Ectodermal cell (in vitro differentiated cells): ENCODE results near the gene CFHR3. TPM values are rescaled to one million over a fixed set of nuclear protein-coding genes. Genes with fewer than 3 reads are reported as not detected.
"Not testable (repeated sequence)": the region's sequence is repeated elsewhere in the genome, so short reads cannot be mapped to it uniquely, and the experiment has no call there.

Experiments
- H3K27ac ChIP-seq: 2 replicates; pipeline ENCODE4 v1.7.0; 2013; ENCODE audit warnings: mild to moderate bottlenecking, low read depth, low read length; ENCODE audit not compliant: insufficient read depth, poor library complexity, severe bottlenecking
- H3K27me3 ChIP-seq: 2 replicates; pipeline ENCODE4 v1.7.0; 2013; ENCODE audit warnings: mild to moderate bottlenecking, low read length; ENCODE audit not compliant: insufficient read depth, control insufficient read depth, poor library complexity, severe bottlenecking
- H3K36me3 ChIP-seq: one replicate; pipeline ENCODE4 v1.7.0; 2013; ENCODE audit warnings: low read length; ENCODE audit not compliant: control insufficient read depth, insufficient read depth
- H3K4me1 ChIP-seq: one replicate; pipeline ENCODE4 v1.7.0; 2013; ENCODE audit warnings: low read length; ENCODE audit not compliant: control insufficient read depth, insufficient read depth
- H3K4me3 ChIP-seq: 2 replicates; pipeline ENCODE4 v1.7.0; 2013; ENCODE audit warnings: low read depth, low read length, control low read depth; ENCODE audit not compliant: insufficient read depth
- H3K9me3 ChIP-seq: 2 replicates; pipeline ENCODE4 v1.7.0; 2013; ENCODE audit warnings: mild to moderate bottlenecking, low read length, moderate library complexity; ENCODE audit not compliant: control insufficient read depth
- WGBS, 2 experiments: methylation state at CpG; one replicate each; pipeline ENCODE4 v1.1.7; 2013; ENCODE audit warnings: missing lambda C conversion rate in 2 of 2; 5-methylcytosine and 5-hydroxymethylcytosine counted together
- polyA plus RNA-seq, 4 experiments: library from polyadenylated mRNA; stranded (reverse); fragments of 50-300 nt; gene quantifications; one replicate each; pipeline ENCODE4 v1.2.3, GENCODE V29; 2013

CFHR3 gene
- polyA plus RNA-seq (2013, experiment 1 of 4): 1.7 TPM
- 2.6 TPM for polyA plus RNA-seq (2013, experiment 2 of 4)
- polyA plus RNA-seq (2013, experiment 3 of 4): 1.2 TPM
- polyA plus RNA-seq (2013, experiment 4 of 4): 2.1 TPM

GRCh38 chr1:196774603-196775002 lies at the start of gene CFHR3:
Gene CFHR3 (plus strand): TSS chr1:196774840. CDS start chr1:196774887, 47 bp downstream.
- H3K27me3 ChIP-seq: no peaks in the 10 kb centered on the region
- no peak within 1 kb of the TSS for H3K27ac ChIP-seq
- no peak within 1 kb of the TSS for H3K4me3 ChIP-seq
- no peaks in the 10 kb centered on the region for H3K36me3 ChIP-seq
- H3K9me3 ChIP-seq: no peaks in the 10 kb centered on the region
- no peaks in the 10 kb centered on the region for H3K4me1 ChIP-seq

- Histone ChIP-seq H3K27ac (no peak overlapping the region), H3K4me3 (no peak overlapping the region), H3K27me3 (no peaks in the 10 kb centered on the region), H3K4me1 (no peaks in the 10 kb centered on the region), H3K36me3 (no peaks in the 10 kb centered on the region), H3K9me3 (no peaks in the 10 kb centered on the region)
- WGBS, 2 experiments: 90 to 95% methylated on average over 1 of the region's 2 CpGs
Measured at GRCh38 chr1:196732526-196732925, 42.1 kb upstream of the CFHR3 start.

GRCh38 chr1:196733091-196733970 lies 41.3 kb upstream of the CFHR3 start:
- Histone ChIP-seq H3K9me3 (no peaks in the 10 kb centered on the region), H3K4me1 (no peaks in the 10 kb centered on the region), H3K4me3 (no peak overlapping the region), H3K27me3 (no peaks in the 10 kb centered on the region), H3K27ac (no peak overlapping the region), H3K36me3 (no peaks in the 10 kb centered on the region)
- WGBS, 2 experiments: 91 to 93% methylated on average over 9 to 11 of the region's 11 CpGs

- Histone ChIP-seq H3K27ac (no peak overlapping the region), H3K36me3 (no peaks in the 10 kb centered on the region), H3K9me3 (no peaks in the 10 kb centered on the region), H3K4me1 (no peaks in the 10 kb centered on the region), H3K4me3 (no peak overlapping the region), H3K27me3 (no peaks in the 10 kb centered on the region)
Measured at GRCh38 chr1:196734006-196734405, 40.6 kb upstream of the CFHR3 start.

- Histone ChIP-seq H3K4me3 (no peak overlapping the region), H3K27ac (no peak overlapping the region), H3K27me3 (no peaks in the 10 kb centered on the region), H3K36me3 (no peaks in the 10 kb centered on the region), H3K9me3 (no peaks in the 10 kb centered on the region), H3K4me1 (no peaks in the 10 kb centered on the region)
- WGBS, 2 experiments: 86 to 88% methylated on average over 1 of the region's 2 CpGs
Measured at GRCh38 chr1:196734460-196734859, 40.2 kb upstream of the CFHR3 start.

GRCh38 chr1:196738730-196739129 lies 35.9 kb upstream of the CFHR3 start:
- no peaks in the 10 kb centered on the region for H3K4me1 ChIP-seq
- no peaks in the 10 kb centered on the region for H3K27me3 ChIP-seq
- H3K9me3 ChIP-seq: peaks cover 2% of the 10 kb centered on the region
- H3K4me3 ChIP-seq: no peak overlapping the region
- no peak overlapping the region for H3K27ac ChIP-seq
- no peaks in the 10 kb centered on the region for H3K36me3 ChIP-seq

GRCh38 chr1:196743244-196743643 lies 31.4 kb upstream of the CFHR3 start:
- not testable (repeated sequence) for H3K36me3 ChIP-seq, H3K4me1 ChIP-seq, H3K9me3 ChIP-seq, H3K27me3 ChIP-seq, H3K27ac ChIP-seq, H3K4me3 ChIP-seq
- WGBS, 2 experiments: 55 to 58% methylated on average over 4 to 5 of the region's 6 CpGs

- not testable (repeated sequence) for H3K9me3 ChIP-seq, H3K27ac ChIP-seq, H3K36me3 ChIP-seq, H3K4me1 ChIP-seq, H3K4me3 ChIP-seq, H3K27me3 ChIP-seq
- 90 to 94% methylated on average over 2 to 4 of the region's 4 CpGs for WGBS, 2 experiments
Measured at GRCh38 chr1:196765019-196765740, 9.5 kb upstream of the CFHR3 start.

GRCh38 chr1:196769823-196770222 lies 4.8 kb upstream of the CFHR3 start:
- not testable (repeated sequence) for H3K27me3 ChIP-seq, H3K9me3 ChIP-seq, H3K36me3 ChIP-seq, H3K4me1 ChIP-seq, H3K4me3 ChIP-seq, H3K27ac ChIP-seq
- 85 to 89% methylated on average over 4 of the region's 4 CpGs for WGBS, 2 experiments

GRCh38 chr1:196773713-196774112 lies 927 bp upstream of the CFHR3 start:
- H3K4me3 ChIP-seq: no peak overlapping the region
- no peak overlapping the region for H3K27ac ChIP-seq
- 92 to 100% methylated on average over 1 of the region's 1 CpG for WGBS, 2 experiments
- H3K36me3 ChIP-seq: no peaks in the 10 kb centered on the region
- no peaks in the 10 kb centered on the region for H3K27me3 ChIP-seq
- no peaks in the 10 kb centered on the region for H3K9me3 ChIP-seq
- no peaks in the 10 kb centered on the region for H3K4me1 ChIP-seq
